Loucy (cell line): Measurements from ENCODE around the gene DGUOK.

Source experiments
- CTCF ChIP-seq: fragments of 200-600 bp; sonication (generic); conservative IDR thresholded peaks from 2 replicates; pipeline ENCODE4 v1.5.1; 2014; ENCODE audit warnings: mild to moderate bottlenecking, antibody characterized with exemption, low read length
- EZH2phosphoT487 ChIP-seq: fragments of 200-600 bp; IDR thresholded peaks from 2 replicates; pipeline ENCODE4 v1.6.1; 2018; ENCODE audit warnings: antibody characterized with exemption, mild to moderate bottlenecking, moderate library complexity, borderline replicate concordance

DNA sequence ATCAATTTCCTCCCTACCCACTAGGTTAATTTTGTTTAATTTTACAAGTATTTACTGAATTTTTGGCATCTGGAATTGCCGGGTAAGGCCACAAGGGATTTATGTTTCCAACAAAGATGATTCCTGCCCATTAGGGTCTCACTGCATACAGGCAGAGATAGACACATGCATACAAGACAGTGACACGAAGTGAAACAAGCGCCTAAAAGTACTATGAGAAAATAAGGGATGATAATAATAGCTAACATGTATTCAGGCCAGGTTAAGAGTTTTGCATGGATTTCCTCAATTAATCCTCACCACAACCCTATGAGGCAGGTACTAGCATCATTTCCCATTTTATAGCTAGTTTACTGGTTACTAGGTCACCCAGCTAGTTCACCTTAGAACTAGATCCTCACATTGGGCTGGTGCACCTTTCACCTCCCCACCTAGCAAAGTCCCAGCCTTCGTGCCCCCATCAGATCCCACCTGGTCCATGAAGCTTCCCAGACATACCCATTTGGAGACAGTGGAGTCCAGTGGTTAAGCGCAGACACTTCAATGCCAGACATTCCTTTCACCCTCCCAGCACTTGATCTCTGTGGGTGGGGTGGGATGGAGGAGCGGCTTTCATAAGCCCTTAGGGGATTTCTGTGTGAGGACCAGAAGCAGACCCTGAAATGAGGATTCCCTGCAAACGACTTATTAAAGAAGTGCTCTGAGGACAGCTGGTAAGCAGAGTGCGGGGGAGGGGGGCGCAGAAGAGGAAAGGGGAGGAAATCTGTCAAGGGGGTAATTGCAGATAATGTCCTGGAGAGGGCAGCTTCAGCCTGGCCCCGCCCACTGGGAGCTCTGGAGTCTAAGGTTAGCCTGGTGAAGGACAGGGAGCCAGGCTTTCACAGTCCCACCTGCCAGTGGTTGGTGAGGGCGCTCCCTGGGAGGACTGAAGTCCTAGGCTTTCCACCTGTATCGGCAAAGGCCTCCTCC, 5.8 kb upstream of the DGUOK start:
- peak; percentile 60 for TF ChIP-seq CTCF
- no peak for TF ChIP-seq EZH2phosphoT487
